Posterior cingulate gyrus (tissue), 11 donors: ENCODE results near the gene THUMPD3.

ENCODE experiments used
- DNase-seq, 10 donors: peaks; one replicate each; pipeline versions ENCODE4 v3.0.0 to v3.0.0-alpha.2; 2020 to 2021; ENCODE audit warnings: mixed read lengths in 3 of 10
- intact Hi-C: fragments of 100-400 bp; cut with DNase I; formaldehyde crosslinking; loops from one replicate; pipeline ENCODE4 v1.15.1; 2023

Gene THUMPD3

GRCh38 chr3:9414826-9415225 is 52.0 kb downstream of the THUMPD3 start:
- DNase-seq: no peak
- intact Hi-C loops: no loop called here

- intact Hi-C loops: no loop called here
- no peak for DNase-seq
Measured at GRCh38 chr3:9415485-9416138, 52.8 kb downstream of the THUMPD3 start.

- no peak for DNase-seq
- intact Hi-C loops: no loop called here
Measured at GRCh38 chr3:9416139-9416780, 53.4 kb downstream of the THUMPD3 start.

GRCh38 chr3:9420850-9421549 is 58.1 kb downstream of the THUMPD3 start:
- DNase-seq: no peak
- intact Hi-C loops: loop anchor here (5.0 kb wide), 1 partner anchor 69 kb away; no protein-coding TSS in a partner anchor

GRCh38 chr3:9422712-9423424 is 60.0 kb downstream of the THUMPD3 start:
- intact Hi-C loops: loop anchor here (2.0 to 5.0 kb wide), 3 partner anchors 24 to 71 kb away; partner anchors contain the start of gene THUMPD3
- peak in 7 of 10 donors; percentile 57 to 92 (median 72) for DNase-seq

GRCh38 chr3:9428411-9428810 is 65.6 kb downstream of the THUMPD3 start:
- intact Hi-C loops: no loop called here
- no peak for DNase-seq

- intact Hi-C loops: no loop called here
- no peak for DNase-seq
Measured at GRCh38 chr3:9430733-9431132, 67.9 kb downstream of the THUMPD3 start.

GRCh38 chr3:9433627-9434521 is 71.0 kb downstream of the THUMPD3 start:
- no peak for DNase-seq
- intact Hi-C loops: no loop called here

- no peak for DNase-seq
- intact Hi-C loops: no loop called here
Measured at GRCh38 chr3:9435316-9435715, 72.5 kb downstream of the THUMPD3 start.
